WTC11 (cell line): ENCODE results near the gene OSBP2. TPM values are rescaled to one million over a fixed set of nuclear protein-coding genes. Genes with fewer than 3 reads are reported as not detected.
A peak's percentile ranks its signal among the peaks of the same experiment; 100 is the strongest.

ENCODE experiments used
- FOXJ3 ChIP-seq: sonication (generic); formaldehyde crosslinking; IDR thresholded peaks from 2 replicates; pipeline ENCODE4 v1.9.0; 2021; ENCODE audit warnings: missing genetic modification reagents, mild to moderate bottlenecking, borderline replicate concordance
- FOXK1 ChIP-seq: sonication (generic); formaldehyde crosslinking; IDR thresholded peaks from 2 replicates; pipeline ENCODE4 v1.8.0; 2022; ENCODE audit warnings: mild to moderate bottlenecking, moderate library complexity, missing genetic modification reagents
- IRF2 ChIP-seq: sonication (generic); formaldehyde crosslinking; IDR thresholded peaks from 2 replicates; pipeline ENCODE4 v1.8.0; 2022; ENCODE audit warnings: low read depth, missing genetic modification reagents, borderline replicate concordance
- JAZF1 ChIP-seq: fragments of 250-450 bp; sonication (Bioruptor Pico); IDR thresholded peaks from 2 replicates; pipeline ENCODE4 v1.9.0; 2021; ENCODE audit warnings: moderate library complexity, mild to moderate bottlenecking, inconsistent platforms
- NR2C2 ChIP-seq: sonication (generic); formaldehyde crosslinking; IDR thresholded peaks from 2 replicates; pipeline ENCODE4 v1.8.0; 2022; ENCODE audit warnings: mild to moderate bottlenecking, missing genetic modification reagents
- NR3C1 ChIP-seq: sonication (generic); formaldehyde crosslinking; conservative IDR thresholded peaks from 2 replicates; pipeline ENCODE4 v1.8.1; 2023; ENCODE audit warnings: low read depth, mild to moderate bottlenecking, missing genetic modification reagents
- OVOL2 ChIP-seq: fragments of 250-450 bp; sonication (Bioruptor Pico); IDR thresholded peaks from 2 replicates; pipeline ENCODE4 v1.9.0; 2021; ENCODE audit warnings: mild to moderate bottlenecking, borderline replicate concordance
- SMAD3 ChIP-seq: sonication (generic); formaldehyde crosslinking; IDR thresholded peaks from 2 replicates; pipeline ENCODE4 v1.8.0; 2022; ENCODE audit warnings: missing genetic modification reagents, mild to moderate bottlenecking, borderline replicate concordance
- TCF7 ChIP-seq: sonication (generic); formaldehyde crosslinking; IDR thresholded peaks from 2 replicates; pipeline ENCODE4 v1.8.0; 2022; ENCODE audit warnings: mild to moderate bottlenecking, low read depth, missing genetic modification reagents, moderate library complexity
- TP53 ChIP-seq: sonication (generic); formaldehyde crosslinking; IDR thresholded peaks from 2 replicates; pipeline ENCODE4 v1.8.1; 2023; ENCODE audit warnings: mild to moderate bottlenecking, missing genetic modification reagents
- ZNF138 ChIP-seq: sonication (generic); formaldehyde crosslinking; conservative IDR thresholded peaks from 2 replicates; pipeline ENCODE4 v1.8.1; 2022; ENCODE audit warnings: mild to moderate bottlenecking, moderate library complexity, missing genetic modification reagents
- ZNF219 ChIP-seq: sonication (generic); formaldehyde crosslinking; IDR thresholded peaks from 2 replicates; pipeline ENCODE4 v1.8.0; 2023; ENCODE audit warnings: missing genetic modification reagents, mild to moderate bottlenecking, borderline replicate concordance
- ZNF232 ChIP-seq: sonication (generic); formaldehyde crosslinking; IDR thresholded peaks from 2 replicates; pipeline ENCODE4 v1.8.0; 2022; ENCODE audit warnings: mild to moderate bottlenecking, missing genetic modification reagents
- ZNF416 ChIP-seq: fragments of 250-450 bp; sonication (Bioruptor Pico); IDR thresholded peaks from 2 replicates; pipeline ENCODE4 v1.9.0; 2021; ENCODE audit warnings: mild to moderate bottlenecking, inconsistent platforms
- total RNA-seq: library from RNA; stranded (reverse); gene quantifications from 3 replicates; pipeline ENCODE4 v1.2.3, GENCODE V29; 2021
- TF ChIP-seq, protein P1 (sequence below): sonication (generic); formaldehyde crosslinking; IDR thresholded peaks from 2 replicates; pipeline ENCODE4 v1.8.0; 2023; ENCODE audit warnings: missing genetic modification reagents, mild to moderate bottlenecking, borderline replicate concordance
- TF ChIP-seq, protein P2 (sequence below): sonication (generic); formaldehyde crosslinking; IDR thresholded peaks from 2 replicates; pipeline ENCODE4 v1.8.0; 2023; ENCODE audit warnings: mild to moderate bottlenecking, missing genetic modification reagents
- TF ChIP-seq, protein P3 (sequence below): sonication (generic); formaldehyde crosslinking; IDR thresholded peaks from 2 replicates; pipeline ENCODE4 v1.8.1; 2023; ENCODE audit warnings: mild to moderate bottlenecking, missing genetic modification reagents, moderate library complexity
- TF ChIP-seq, protein P4 (sequence below): sonication (generic); formaldehyde crosslinking; IDR thresholded peaks from 2 replicates; pipeline ENCODE4 v1.8.1; 2022; ENCODE audit warnings: low read depth, missing genetic modification reagents, borderline replicate concordance

OSBP2 gene
- total RNA-seq, 1 experiment from 2014 or later = 4.1 TPM

DNA sequence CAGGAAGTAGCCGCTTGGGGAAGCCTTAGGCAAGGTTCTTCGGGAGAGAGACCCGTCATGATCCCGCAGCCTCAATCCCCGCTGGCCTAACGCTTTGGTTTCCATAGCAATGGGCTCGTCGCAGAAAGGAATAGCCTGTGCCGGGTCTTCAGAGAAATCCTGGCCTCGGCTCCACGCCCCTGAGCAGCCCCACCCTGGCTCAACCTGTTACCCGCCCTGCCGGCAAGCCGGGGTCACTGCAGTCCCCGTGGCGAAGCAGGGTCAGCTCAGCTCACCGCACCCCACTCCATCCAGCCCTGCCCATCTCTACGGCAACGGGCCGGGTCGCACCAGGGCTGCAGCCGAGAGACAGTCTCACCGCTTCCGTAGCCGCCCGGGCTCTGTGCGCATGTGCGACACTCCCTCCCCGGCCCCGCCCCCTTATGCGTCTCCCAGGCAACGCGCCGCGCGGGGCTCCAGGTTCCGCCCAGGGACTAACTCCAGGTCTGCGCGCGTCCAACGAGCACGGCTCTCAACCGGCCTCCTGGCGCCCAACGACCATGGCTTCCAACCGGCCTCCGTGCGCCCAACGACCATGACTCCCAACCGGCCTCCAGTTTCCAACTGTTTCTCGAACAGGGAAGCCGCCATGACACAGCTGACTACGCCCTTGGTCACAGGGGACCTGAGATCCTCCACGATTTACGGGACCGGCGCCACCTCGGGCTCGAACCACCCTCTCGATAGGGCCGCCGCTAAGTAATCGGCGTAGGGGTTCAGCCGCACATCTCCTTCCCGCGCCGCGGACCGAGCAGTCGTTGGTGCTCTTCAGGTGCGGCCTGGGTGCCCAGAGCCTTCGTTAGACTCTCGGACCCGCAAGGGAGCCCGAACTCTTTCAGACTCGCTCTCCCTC, 26.9 kb upstream of the OSBP2 start, which contains the start of gene DUSP18 (continued):
- TF ChIP-seq OVOL2 (CRISPR knock-in tag) (no peak), ZNF219 (CRISPR knock-in tag) (no peak), ZNF416 (CRISPR knock-in tag) (no peak), TP53 (CRISPR knock-in tag) (no peak), FOXK1 (CRISPR knock-in tag) (peak; percentile 33; the same call in 1 of the 2 replicates), NR2C2 (CRISPR knock-in tag) (no peak), FOXJ3 (no peak), IRF2 (CRISPR knock-in tag) (no peak), NR3C1 (CRISPR knock-in tag) (no peak), ZNF232 (CRISPR knock-in tag) (no peak), JAZF1 (no peak), SMAD3 (CRISPR knock-in tag) (no peak), ZNF138 (CRISPR knock-in tag) (no peak), TCF7 (no peak)
- TF ChIP-seq, protein P1, sequence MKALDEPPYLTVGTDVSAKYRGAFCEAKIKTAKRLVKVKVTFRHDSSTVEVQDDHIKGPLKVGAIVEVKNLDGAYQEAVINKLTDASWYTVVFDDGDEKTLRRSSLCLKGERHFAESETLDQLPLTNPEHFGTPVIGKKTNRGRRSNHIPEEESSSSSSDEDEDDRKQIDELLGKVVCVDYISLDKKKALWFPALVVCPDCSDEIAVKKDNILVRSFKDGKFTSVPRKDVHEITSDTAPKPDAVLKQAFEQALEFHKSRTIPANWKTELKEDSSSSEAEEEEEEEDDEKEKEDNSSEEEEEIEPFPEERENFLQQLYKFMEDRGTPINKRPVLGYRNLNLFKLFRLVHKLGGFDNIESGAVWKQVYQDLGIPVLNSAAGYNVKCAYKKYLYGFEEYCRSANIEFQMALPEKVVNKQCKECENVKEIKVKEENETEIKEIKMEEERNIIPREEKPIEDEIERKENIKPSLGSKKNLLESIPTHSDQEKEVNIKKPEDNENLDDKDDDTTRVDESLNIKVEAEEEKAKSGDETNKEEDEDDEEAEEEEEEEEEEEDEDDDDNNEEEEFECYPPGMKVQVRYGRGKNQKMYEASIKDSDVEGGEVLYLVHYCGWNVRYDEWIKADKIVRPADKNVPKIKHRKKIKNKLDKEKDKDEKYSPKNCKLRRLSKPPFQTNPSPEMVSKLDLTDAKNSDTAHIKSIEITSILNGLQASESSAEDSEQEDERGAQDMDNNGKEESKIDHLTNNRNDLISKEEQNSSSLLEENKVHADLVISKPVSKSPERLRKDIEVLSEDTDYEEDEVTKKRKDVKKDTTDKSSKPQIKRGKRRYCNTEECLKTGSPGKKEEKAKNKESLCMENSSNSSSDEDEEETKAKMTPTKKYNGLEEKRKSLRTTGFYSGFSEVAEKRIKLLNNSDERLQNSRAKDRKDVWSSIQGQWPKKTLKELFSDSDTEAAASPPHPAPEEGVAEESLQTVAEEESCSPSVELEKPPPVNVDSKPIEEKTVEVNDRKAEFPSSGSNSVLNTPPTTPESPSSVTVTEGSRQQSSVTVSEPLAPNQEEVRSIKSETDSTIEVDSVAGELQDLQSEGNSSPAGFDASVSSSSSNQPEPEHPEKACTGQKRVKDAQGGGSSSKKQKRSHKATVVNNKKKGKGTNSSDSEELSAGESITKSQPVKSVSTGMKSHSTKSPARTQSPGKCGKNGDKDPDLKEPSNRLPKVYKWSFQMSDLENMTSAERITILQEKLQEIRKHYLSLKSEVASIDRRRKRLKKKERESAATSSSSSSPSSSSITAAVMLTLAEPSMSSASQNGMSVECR (CRISPR knock-in tag) = peak; percentile 49; the same call in 1 of the 2 replicates
- TF ChIP-seq, protein P2, sequence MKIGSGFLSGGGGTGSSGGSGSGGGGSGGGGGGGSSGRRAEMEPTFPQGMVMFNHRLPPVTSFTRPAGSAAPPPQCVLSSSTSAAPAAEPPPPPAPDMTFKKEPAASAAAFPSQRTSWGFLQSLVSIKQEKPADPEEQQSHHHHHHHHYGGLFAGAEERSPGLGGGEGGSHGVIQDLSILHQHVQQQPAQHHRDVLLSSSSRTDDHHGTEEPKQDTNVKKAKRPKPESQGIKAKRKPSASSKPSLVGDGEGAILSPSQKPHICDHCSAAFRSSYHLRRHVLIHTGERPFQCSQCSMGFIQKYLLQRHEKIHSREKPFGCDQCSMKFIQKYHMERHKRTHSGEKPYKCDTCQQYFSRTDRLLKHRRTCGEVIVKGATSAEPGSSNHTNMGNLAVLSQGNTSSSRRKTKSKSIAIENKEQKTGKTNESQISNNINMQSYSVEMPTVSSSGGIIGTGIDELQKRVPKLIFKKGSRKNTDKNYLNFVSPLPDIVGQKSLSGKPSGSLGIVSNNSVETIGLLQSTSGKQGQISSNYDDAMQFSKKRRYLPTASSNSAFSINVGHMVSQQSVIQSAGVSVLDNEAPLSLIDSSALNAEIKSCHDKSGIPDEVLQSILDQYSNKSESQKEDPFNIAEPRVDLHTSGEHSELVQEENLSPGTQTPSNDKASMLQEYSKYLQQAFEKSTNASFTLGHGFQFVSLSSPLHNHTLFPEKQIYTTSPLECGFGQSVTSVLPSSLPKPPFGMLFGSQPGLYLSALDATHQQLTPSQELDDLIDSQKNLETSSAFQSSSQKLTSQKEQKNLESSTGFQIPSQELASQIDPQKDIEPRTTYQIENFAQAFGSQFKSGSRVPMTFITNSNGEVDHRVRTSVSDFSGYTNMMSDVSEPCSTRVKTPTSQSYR (CRISPR knock-in tag) = no peak
- TF ChIP-seq, protein P3, sequence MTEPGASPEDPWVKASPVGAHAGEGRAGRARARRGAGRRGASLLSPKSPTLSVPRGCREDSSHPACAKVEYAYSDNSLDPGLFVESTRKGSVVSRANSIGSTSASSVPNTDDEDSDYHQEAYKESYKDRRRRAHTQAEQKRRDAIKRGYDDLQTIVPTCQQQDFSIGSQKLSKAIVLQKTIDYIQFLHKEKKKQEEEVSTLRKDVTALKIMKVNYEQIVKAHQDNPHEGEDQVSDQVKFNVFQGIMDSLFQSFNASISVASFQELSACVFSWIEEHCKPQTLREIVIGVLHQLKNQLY (CRISPR knock-in tag) = no peak
- TF ChIP-seq, protein P4, sequence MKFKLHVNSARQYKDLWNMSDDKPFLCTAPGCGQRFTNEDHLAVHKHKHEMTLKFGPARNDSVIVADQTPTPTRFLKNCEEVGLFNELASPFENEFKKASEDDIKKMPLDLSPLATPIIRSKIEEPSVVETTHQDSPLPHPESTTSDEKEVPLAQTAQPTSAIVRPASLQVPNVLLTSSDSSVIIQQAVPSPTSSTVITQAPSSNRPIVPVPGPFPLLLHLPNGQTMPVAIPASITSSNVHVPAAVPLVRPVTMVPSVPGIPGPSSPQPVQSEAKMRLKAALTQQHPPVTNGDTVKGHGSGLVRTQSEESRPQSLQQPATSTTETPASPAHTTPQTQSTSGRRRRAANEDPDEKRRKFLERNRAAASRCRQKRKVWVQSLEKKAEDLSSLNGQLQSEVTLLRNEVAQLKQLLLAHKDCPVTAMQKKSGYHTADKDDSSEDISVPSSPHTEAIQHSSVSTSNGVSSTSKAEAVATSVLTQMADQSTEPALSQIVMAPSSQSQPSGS = no peak
